Measurements from ENCODE around the gene TMX3.

TMX3 gene

DNA sequence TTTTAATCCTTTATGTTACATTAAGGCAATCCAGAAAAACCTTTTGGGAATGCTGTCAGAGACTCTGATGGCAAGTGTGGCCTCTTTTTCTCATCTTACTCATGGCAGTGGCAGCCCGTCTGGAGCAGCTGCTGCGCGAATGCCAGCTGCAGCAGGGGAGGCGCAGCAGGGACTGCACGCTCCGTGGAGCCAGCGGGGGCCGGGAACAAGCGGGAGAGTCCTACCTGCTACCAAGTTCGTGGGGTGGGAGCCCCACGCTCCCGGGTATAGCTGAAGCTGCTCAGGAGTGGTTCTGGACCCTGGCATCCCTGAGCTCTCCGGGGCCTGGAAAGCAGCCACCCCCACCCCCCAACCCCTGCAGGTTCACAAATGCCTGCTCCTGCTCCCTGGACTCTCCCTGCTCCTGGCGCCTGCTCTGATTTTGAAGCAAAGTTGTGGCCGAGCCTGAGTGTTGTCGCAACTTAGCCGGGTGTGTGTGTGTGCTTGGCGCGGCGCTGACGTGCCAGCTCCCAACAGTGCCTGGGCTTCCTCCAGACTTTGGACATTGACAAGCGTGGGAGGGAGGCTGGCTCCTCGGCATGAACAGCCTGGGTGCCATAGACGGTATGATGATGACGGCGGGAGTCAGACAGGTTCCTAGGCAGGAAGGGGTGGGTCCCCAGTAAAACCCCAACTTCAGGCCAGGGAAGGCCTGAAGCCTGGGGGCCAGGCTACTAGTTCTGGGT, 21.7 kb downstream of the TMX3 start:
- Mint-ChIP-seq H3K9me3 (no peaks in the 10 kb centered on the region), H3K4me3 (no peak overlapping the region), H3K27ac (no peak overlapping the region), H3K27me3 (ENCODE audit: low read depth) (no peaks in the 10 kb centered on the region), H3K4me1 (ENCODE audit: low read depth) (no peaks in the 10 kb centered on the region), H3K36me3 (ENCODE audit: low read depth) (peaks cover 26% of the 10 kb centered on the region)

DNA sequence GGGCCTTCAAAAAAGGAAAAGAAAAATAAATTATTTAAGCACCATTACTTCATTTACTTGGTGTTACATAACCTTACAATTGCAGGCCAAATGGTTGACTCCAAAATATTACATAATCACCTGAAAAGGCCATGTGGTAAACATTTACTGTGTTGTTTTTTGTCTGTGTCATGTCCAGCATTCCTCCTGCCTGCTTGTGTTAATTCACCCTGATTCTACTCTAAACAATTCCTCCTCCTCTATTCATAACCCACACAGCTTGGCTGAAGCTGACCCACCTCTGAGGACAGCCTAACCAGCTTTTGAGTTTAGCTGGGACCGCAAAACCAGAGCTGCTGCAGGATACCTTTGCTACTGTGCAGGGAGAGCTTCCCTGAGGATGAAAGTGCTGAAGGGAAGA, 35.4 kb downstream of the TMX3 start:
- H3K4me3 Mint-ChIP-seq: no peak overlapping the region
- no peaks in the 10 kb centered on the region for H3K9me3 Mint-ChIP-seq
- no peak overlapping the region for H3K27ac Mint-ChIP-seq
- H3K4me1 Mint-ChIP-seq (ENCODE audit: low read depth): peaks cover 6% of the 10 kb centered on the region
- no peaks in the 10 kb centered on the region for H3K27me3 Mint-ChIP-seq (ENCODE audit: low read depth)
- H3K36me3 Mint-ChIP-seq (ENCODE audit: low read depth): peaks cover 32% of the 10 kb centered on the region

DNA sequence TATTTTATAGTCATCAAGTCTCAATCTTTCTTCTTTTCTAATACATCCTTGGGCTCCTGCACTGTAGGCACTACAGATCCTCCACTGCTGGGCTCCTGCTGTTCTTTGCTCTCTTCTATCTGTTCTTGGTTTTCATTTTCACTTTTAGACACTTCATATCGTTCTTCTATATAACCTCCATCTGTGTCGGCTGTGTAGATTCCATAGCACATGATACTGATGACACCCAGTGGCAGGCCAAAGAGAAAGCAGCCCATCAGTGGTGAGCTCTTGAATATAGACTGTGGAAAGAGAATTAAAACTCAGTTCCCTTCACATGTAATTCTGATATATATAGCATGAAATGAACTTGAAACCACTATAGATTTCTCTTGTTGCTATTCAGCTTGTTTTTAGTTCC, 38.0 kb downstream of the TMX3 start:
- no peak overlapping the region for H3K27ac Mint-ChIP-seq
- H3K36me3 Mint-ChIP-seq (ENCODE audit: low read depth): peaks cover 29% of the 10 kb centered on the region
- no peaks in the 10 kb centered on the region for H3K9me3 Mint-ChIP-seq
- H3K4me3 Mint-ChIP-seq: no peak overlapping the region
- H3K4me1 Mint-ChIP-seq (ENCODE audit: low read depth): peaks cover 6% of the 10 kb centered on the region
- no peaks in the 10 kb centered on the region for H3K27me3 Mint-ChIP-seq (ENCODE audit: low read depth)

DNA sequence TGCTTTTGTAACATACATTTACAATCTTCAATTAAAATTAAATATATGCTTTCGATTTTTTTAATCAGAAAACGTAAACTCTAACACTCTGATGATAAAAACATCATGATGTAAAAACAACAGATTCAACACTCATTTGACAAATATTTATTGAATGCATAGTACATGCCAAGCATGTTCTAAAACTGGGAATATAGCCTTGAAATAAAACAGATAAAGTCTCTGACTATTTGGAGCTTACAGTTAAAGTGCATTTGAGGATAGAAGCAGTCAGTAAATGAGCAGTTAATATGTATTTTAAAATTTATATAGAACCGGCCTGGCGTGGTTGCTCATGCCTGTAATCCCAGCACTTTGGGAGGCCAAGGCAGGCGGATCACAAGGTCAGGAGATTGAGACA, 47.8 kb downstream of the TMX3 start:
- H3K27ac Mint-ChIP-seq: no peak overlapping the region
- H3K9me3 Mint-ChIP-seq: no peaks in the 10 kb centered on the region
- no peak overlapping the region for H3K4me3 Mint-ChIP-seq
- H3K27me3 Mint-ChIP-seq (ENCODE audit: low read depth): peaks cover 6% of the 10 kb centered on the region
- no peaks in the 10 kb centered on the region for H3K4me1 Mint-ChIP-seq (ENCODE audit: low read depth)
- H3K36me3 Mint-ChIP-seq (ENCODE audit: low read depth): no peaks in the 10 kb centered on the region

DNA sequence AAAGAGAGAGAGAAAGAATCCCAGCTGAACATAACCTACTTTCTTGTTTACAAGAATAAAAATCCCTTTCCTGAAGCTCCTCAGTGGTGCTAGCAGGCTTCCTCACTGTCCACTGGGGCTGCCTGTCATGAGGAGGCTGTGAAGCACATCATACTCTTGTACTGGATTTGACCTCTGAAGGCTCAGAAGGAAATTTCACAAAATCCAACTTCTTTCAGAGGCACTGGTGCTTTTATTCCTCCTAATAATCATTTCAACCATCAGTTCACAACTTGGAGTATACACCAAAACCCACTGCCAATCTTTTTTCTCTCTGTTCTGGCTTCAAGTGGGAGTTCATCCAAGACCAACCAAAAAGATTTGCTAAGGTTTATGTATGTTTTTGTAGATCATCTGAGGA, 48.5 kb downstream of the TMX3 start:
- H3K27ac Mint-ChIP-seq: no peak overlapping the region
- no peaks in the 10 kb centered on the region for H3K9me3 Mint-ChIP-seq
- H3K36me3 Mint-ChIP-seq (ENCODE audit: low read depth): no peaks in the 10 kb centered on the region
- H3K4me3 Mint-ChIP-seq: no peak overlapping the region
- H3K4me1 Mint-ChIP-seq (ENCODE audit: low read depth): no peaks in the 10 kb centered on the region
- H3K27me3 Mint-ChIP-seq (ENCODE audit: low read depth): peaks cover 6% of the 10 kb centered on the region

DNA sequence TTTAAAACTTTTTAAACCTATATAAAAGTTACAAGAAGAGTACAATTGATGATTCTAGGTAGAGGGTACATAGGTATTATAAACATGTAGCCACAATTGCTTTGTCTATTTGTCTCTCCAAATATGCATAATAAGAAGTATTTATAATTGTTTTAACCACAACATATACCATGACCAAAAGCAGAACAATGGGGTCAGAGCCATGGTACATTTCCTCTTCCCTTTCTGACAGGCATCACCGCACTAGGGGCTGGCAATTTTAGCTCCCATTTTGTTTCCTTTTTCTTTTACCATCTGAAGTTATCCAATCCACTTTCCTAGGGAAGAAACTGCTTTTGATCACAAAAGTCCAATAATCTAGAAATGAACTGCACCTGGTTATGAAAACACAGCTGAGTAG, 49.3 kb downstream of the TMX3 start:
- Mint-ChIP-seq H3K27me3 (ENCODE audit: low read depth) (peaks cover 7% of the 10 kb centered on the region), H3K27ac (no peak overlapping the region), H3K4me3 (no peak overlapping the region), H3K36me3 (ENCODE audit: low read depth) (no peaks in the 10 kb centered on the region), H3K4me1 (ENCODE audit: low read depth) (no peaks in the 10 kb centered on the region), H3K9me3 (no peaks in the 10 kb centered on the region)

DNA sequence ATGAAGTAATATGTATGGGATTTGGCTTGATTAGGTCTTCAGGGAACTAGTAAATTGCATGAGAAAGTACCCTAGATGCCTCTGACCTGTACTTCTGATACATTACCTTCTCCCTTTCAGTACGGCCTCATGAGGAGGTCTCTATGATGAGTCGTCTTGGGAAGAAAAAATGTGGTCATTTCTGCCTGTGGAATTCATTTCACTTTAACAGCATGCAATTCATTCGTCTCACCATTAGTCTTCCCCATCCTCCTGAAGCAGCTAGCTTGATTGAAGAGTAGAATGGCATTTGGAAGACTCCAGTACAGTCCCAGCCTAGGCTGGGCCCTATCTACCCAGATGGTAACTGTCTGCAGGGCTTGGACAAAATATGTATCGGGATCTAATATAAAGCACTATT, 52.2 kb downstream of the TMX3 start:
- Mint-ChIP-seq H3K36me3 (ENCODE audit: low read depth) (no peaks in the 10 kb centered on the region), H3K9me3 (no peaks in the 10 kb centered on the region), H3K27ac (no peak overlapping the region), H3K4me1 (ENCODE audit: low read depth) (no peaks in the 10 kb centered on the region), H3K4me3 (no peak overlapping the region), H3K27me3 (ENCODE audit: low read depth) (peaks cover 12% of the 10 kb centered on the region)

DNA sequence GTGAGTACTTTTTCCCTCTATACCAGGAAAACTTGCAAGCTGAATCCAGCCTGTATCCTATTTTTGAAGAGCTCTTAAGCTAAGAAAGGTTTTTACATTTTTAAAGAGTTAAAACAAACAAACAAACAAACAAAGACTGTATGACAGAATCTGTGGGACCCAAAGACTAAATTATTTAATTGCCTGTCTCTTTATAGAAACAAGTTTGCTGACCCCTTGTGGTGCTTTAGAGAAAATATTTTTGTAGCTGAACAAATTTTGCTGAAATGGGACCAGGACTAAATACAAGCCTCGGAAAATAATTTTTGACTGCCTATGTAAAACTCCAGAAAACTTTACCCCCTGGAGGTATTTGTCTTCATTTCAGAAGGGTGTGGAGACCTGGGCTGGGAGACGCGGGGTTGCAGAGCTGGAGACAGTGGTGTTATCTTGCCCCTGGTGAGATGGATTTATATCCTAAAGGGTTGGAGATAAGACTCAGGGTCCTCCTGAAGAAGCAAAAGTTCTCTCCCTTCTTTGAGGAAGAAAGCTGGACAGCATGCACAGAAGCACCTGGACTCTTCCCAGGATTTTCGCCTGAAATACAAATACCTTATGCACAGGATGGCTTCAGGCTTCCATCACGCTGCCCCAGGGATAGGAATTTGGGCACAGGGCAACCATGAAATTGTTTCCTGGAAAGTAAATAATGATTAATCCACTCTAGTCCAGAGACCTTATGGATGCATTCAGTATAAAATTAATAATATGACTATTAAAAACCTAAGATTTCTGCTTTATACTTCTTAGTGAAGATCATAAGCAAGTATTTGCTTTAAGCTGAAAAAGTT, 54.3 kb downstream of the TMX3 start:
- Mint-ChIP-seq H3K27me3 (ENCODE audit: low read depth) (peaks cover 6% of the 10 kb centered on the region), H3K36me3 (ENCODE audit: low read depth) (no peaks in the 10 kb centered on the region), H3K4me1 (ENCODE audit: low read depth) (no peaks in the 10 kb centered on the region), H3K9me3 (no peaks in the 10 kb centered on the region), H3K4me3 (no peak overlapping the region), H3K27ac (no peak overlapping the region)

DNA sequence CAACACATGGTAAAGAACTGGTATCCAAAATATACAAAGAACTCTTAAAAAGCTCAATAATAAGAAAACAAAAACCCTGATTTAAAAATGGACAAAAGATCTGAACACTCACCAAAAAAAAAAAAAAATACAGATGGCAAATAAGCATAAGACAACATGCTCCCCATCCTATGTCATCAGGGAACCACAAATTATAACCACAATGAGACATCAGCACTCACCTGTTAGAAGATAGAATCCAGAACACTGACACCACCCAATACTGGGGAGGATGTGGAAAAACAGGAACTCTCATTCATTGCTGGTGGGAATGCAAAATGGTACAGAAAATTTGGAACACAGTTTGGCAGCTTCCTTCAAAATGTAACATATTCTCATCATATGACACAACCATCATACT, 66.7 kb downstream of the TMX3 start:
- no peaks in the 10 kb centered on the region for H3K36me3 Mint-ChIP-seq (ENCODE audit: low read depth)
- H3K27me3 Mint-ChIP-seq (ENCODE audit: low read depth): peaks cover 4% of the 10 kb centered on the region
- no peaks in the 10 kb centered on the region for H3K4me1 Mint-ChIP-seq (ENCODE audit: low read depth)
- H3K27ac Mint-ChIP-seq: no peak overlapping the region
- no peaks in the 10 kb centered on the region for H3K9me3 Mint-ChIP-seq
- H3K4me3 Mint-ChIP-seq: no peak overlapping the region

DNA sequence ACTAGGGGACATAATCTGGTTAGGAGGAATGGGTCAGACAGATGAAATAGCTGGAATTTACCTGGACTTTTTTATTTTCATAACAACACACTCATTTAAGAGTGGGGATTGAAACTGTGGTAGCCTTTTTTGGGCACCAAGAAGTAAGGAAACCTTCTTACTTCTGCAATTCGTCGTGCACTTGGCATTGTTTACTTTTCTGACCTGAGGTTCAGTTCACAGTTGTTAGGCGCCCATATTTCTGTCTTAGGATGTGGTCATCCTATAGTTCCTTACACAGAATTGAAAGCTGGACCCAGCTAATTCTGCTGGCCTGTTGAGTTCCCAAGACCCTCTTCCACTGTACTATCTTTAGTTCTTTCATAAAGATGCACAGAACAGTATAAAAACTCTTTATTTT, 72.9 kb downstream of the TMX3 start:
- Mint-ChIP-seq H3K9me3 (no peaks in the 10 kb centered on the region), H3K27me3 (ENCODE audit: low read depth) (no peaks in the 10 kb centered on the region), H3K4me3 (no peak overlapping the region), H3K4me1 (ENCODE audit: low read depth) (no peaks in the 10 kb centered on the region), H3K36me3 (ENCODE audit: low read depth) (no peaks in the 10 kb centered on the region), H3K27ac (no peak overlapping the region)

DNA sequence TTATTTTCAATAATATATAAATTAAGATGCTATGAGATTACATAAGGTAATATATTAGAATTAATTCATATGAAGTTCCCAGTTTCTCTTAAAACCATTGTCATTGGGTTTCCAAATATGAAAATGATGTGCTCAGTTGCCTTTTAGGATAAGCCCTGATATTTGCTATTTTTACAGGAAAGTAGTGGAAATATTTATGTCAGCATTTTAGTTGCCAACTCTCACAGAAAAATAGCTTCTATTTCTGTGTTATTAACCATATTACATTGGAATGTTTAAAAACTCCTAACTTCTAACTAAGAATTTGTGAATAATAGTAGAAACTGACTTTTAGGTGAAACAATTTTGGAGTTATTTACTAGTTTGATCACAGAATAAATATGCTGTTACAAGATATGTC, 74.0 kb downstream of the TMX3 start:
- Mint-ChIP-seq H3K9me3 (no peaks in the 10 kb centered on the region), H3K27me3 (ENCODE audit: low read depth) (no peaks in the 10 kb centered on the region), H3K4me3 (no peak overlapping the region), H3K36me3 (ENCODE audit: low read depth) (no peaks in the 10 kb centered on the region), H3K27ac (no peak overlapping the region), H3K4me1 (ENCODE audit: low read depth) (no peaks in the 10 kb centered on the region)

DNA sequence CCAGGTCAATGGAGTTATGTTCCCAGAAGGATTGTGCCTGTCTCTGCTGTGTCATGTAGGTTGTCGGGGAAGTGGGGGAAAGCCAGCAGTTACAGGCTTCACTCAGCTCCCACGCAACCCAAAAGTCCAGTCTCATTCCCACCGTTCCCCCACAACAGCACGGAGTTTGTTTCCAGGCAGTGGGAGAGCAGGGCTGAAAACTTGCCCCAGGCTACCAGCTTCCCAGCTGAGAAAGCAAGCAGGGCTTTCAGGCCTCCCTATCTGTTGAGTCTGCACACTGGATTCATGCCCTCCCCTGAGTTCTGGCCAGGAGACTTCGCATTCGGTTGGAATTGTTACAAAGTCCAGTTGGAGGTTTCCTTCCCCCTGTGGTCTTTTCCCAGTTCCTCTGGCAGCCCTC, 76.3 kb downstream of the TMX3 start:
- H3K27me3 Mint-ChIP-seq (ENCODE audit: low read depth): no peaks in the 10 kb centered on the region
- no peaks in the 10 kb centered on the region for H3K4me1 Mint-ChIP-seq (ENCODE audit: low read depth)
- H3K36me3 Mint-ChIP-seq (ENCODE audit: low read depth): no peaks in the 10 kb centered on the region
- no peaks in the 10 kb centered on the region for H3K9me3 Mint-ChIP-seq
- no peak overlapping the region for H3K4me3 Mint-ChIP-seq
- H3K27ac Mint-ChIP-seq: no peak overlapping the region

DNA sequence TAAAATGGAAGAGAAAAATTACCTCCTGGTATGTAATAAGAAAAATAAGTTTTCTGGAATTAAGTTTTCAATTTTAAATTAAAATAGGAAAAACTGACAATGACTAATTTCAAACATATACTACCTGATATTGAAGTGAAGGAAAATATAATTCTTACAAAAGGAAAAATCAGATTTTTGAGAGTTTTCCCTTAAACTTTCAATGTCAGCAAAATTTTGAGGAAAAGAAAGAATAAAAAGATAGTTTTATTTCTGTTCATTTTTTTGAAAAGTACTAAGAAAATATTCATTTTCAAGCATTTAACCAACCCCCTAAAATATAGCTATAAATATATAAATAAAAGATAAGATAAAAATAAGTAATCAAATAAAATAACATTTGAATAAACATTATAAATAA, 87.1 kb downstream of the TMX3 start:
- peaks cover 4% of the 10 kb centered on the region for H3K27me3 Mint-ChIP-seq (ENCODE audit: low read depth)
- H3K4me3 Mint-ChIP-seq: no peak overlapping the region
- no peaks in the 10 kb centered on the region for H3K4me1 Mint-ChIP-seq (ENCODE audit: low read depth)
- H3K27ac Mint-ChIP-seq: no peak overlapping the region
- no peaks in the 10 kb centered on the region for H3K36me3 Mint-ChIP-seq (ENCODE audit: low read depth)
- H3K9me3 Mint-ChIP-seq: no peaks in the 10 kb centered on the region
